ENCODE results near the gene FBXL15.
"Not testable (repeated sequence)": the region's sequence is repeated elsewhere in the genome, so short reads cannot be mapped to it uniquely, and the experiment has no call there.

Gene FBXL15

GRCh38 chr10:102453502-102453901 is 32.9 kb downstream of the FBXL15 start:
- peaks cover 12% of the 10 kb centered on the region for H3F3A ChIP-seq (ENCODE audit: control insufficient read depth, insufficient read depth)
- no peaks in the 10 kb centered on the region for H3K9me3 ChIP-seq (ENCODE audit: control insufficient read depth, insufficient read depth, low read length)
- H3K4me3 ChIP-seq (ENCODE audit: low read length), result no peak overlapping the region
- TF ChIP-seq EZH2phosphoT487 (IDR thresholded peaks at IDR 0.05; ENCODE audit: borderline replicate concordance, low read length), result no peak
- TF ChIP-seq, protein P1, sequence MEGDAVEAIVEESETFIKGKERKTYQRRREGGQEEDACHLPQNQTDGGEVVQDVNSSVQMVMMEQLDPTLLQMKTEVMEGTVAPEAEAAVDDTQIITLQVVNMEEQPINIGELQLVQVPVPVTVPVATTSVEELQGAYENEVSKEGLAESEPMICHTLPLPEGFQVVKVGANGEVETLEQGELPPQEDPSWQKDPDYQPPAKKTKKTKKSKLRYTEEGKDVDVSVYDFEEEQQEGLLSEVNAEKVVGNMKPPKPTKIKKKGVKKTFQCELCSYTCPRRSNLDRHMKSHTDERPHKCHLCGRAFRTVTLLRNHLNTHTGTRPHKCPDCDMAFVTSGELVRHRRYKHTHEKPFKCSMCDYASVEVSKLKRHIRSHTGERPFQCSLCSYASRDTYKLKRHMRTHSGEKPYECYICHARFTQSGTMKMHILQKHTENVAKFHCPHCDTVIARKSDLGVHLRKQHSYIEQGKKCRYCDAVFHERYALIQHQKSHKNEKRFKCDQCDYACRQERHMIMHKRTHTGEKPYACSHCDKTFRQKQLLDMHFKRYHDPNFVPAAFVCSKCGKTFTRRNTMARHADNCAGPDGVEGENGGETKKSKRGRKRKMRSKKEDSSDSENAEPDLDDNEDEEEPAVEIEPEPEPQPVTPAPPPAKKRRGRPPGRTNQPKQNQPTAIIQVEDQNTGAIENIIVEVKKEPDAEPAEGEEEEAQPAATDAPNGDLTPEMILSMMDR (IDR thresholded peaks at IDR 0.05; ENCODE audit: low read depth, low read length, poor library complexity, severe bottlenecking), result no peak
- H3K9me2 ChIP-seq (replicated peaks; ENCODE audit: control insufficient read depth, low read length), result no peaks in the 10 kb centered on the region
- peaks cover 45% of the 10 kb centered on the region for H3K36me3 ChIP-seq (ENCODE audit: control insufficient read depth, low read length)
- H3K27me3 ChIP-seq (ENCODE audit: control insufficient read depth, low read length), result no peaks in the 10 kb centered on the region
- H3K4me2 ChIP-seq (ENCODE audit: low read length), result no peak overlapping the region
- H3K27ac ChIP-seq (ENCODE audit: low read depth, low read length), result no peak overlapping the region
- peaks cover 3% of the 10 kb centered on the region; the same call in 1 of the 2 replicates for H4K20me1 ChIP-seq (ENCODE audit: control insufficient read depth, insufficient read depth, low read depth, low read length)
- H3K4me1 ChIP-seq (ENCODE audit: control insufficient read depth, low read length), result peaks cover 24% of the 10 kb centered on the region
- peaks cover 32% of the 10 kb centered on the region for H3K79me2 ChIP-seq (ENCODE audit: control insufficient read depth, low read length)

- not testable (repeated sequence) for H4K20me1 ChIP-seq (ENCODE audit: control insufficient read depth, insufficient read depth, low read depth, low read length); H3K9me3 ChIP-seq (ENCODE audit: control insufficient read depth, insufficient read depth, low read length); H3K27me3 ChIP-seq (ENCODE audit: control insufficient read depth, low read length); H3K9me2 ChIP-seq (replicated peaks; ENCODE audit: control insufficient read depth, low read length); H3K4me3 ChIP-seq (ENCODE audit: low read length); H3K4me2 ChIP-seq (ENCODE audit: low read length); H3K27ac ChIP-seq (ENCODE audit: low read depth, low read length)
- Histone ChIP-seq H3K36me3 (ENCODE audit: control insufficient read depth, low read length) (peaks cover 45% of the 10 kb centered on the region), H3F3A (ENCODE audit: control insufficient read depth, insufficient read depth) (peaks cover 12% of the 10 kb centered on the region), H3K4me1 (ENCODE audit: control insufficient read depth, low read length) (peaks cover 16% of the 10 kb centered on the region), H3K79me2 (ENCODE audit: control insufficient read depth, low read length) (peaks cover 31% of the 10 kb centered on the region)
Measured at GRCh38 chr10:102454662-102455487, 34.2 kb downstream of the FBXL15 start.

DNA sequence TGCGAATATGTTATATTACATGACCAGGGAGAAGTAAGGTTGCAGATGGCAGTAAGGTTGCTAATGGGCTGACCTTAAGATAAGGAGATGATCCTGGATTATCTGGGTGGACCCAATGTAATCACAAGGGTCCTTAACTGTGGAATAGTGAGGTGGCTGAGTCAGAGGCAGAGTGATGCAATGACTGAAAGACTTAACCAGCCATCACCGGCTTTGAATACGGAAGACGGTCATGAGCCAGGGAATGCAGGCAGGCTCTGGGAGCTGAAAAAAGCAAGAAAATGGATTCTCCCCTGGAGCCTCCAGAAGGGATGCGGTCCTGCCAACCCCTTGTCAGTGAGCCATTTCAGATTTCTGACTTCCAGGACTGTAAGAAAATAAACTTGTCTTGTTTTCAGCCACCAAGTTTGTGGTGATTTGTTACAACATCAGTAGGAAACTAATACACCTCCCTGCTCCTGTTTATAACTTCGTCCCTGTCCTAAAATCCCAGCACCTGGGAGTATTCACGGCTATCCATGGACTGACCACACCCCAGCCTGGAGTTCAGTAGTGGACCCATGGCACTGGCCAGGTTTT is 35.3 kb downstream of the FBXL15 start:
- peaks cover 43% of the 10 kb centered on the region for H3K36me3 ChIP-seq (ENCODE audit: control insufficient read depth, low read length)

More for the DNA sequence above, 35.3 kb downstream of the FBXL15 start:
- Histone ChIP-seq H3K27ac (ENCODE audit: low read depth, low read length) (no peak overlapping the region), H3K9me2 (replicated peaks; ENCODE audit: control insufficient read depth, low read length) (no peaks in the 10 kb centered on the region), H4K20me1 (ENCODE audit: control insufficient read depth, insufficient read depth, low read depth, low read length) (peaks cover 3% of the 10 kb centered on the region; the same call in 1 of the 2 replicates), H3K27me3 (ENCODE audit: control insufficient read depth, low read length) (no peaks in the 10 kb centered on the region), H3K4me1 (ENCODE audit: control insufficient read depth, low read length) (peaks cover 24% of the 10 kb centered on the region), H3F3A (ENCODE audit: control insufficient read depth, insufficient read depth) (peaks cover 12% of the 10 kb centered on the region), H3K9me3 (ENCODE audit: control insufficient read depth, insufficient read depth, low read length) (no peaks in the 10 kb centered on the region), H3K4me3 (ENCODE audit: low read length) (no peak overlapping the region), H3K4me2 (ENCODE audit: low read length) (no peak overlapping the region), H3K79me2 (ENCODE audit: control insufficient read depth, low read length) (peaks cover 22% of the 10 kb centered on the region)
- TF ChIP-seq EZH2phosphoT487 (IDR thresholded peaks at IDR 0.05; ENCODE audit: borderline replicate concordance, low read length), result no peak
- TF ChIP-seq, protein P1 (IDR thresholded peaks at IDR 0.05; ENCODE audit: low read depth, low read length, poor library complexity, severe bottlenecking), result no peak
